ENCODE measurements around the gene PNKD.

DNA sequence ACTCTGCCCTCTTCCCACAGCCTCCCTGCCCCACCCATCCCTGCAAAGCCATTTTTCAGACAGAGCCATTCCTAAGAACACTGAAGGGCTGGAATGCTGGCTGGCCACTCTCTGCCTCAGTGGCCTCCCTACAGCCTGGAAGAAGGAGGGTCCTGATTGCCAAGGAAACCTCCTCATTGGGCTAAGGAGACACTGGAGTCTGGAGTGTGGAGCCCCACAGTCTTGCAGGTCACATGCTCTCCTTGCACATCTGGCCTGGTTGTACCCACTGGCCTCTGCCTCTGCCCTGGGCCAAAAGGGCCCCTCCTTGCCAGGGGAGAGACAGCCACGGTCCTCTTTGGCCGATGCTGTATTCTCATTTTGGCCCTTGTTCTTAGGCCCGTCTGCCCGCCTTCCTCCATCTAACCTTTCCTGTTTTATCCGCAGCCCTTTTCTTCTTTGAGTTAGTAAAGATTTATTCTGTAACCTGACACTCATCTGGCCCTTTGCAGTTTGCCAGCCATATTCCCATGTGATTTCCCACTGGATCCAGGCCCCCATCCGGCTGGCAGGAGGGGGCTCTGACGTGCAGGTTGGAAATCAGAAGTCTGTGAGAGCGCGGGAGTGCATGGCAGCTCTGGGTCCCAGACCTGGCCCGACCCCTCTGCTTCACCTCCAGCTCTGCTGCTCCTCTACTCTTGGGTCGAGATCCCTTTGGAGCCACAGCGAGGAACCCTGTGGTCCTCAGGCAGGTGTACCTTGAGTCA lies 75.3 kb downstream of the PNKD start:
- TF ChIP-seq, protein P1, sequence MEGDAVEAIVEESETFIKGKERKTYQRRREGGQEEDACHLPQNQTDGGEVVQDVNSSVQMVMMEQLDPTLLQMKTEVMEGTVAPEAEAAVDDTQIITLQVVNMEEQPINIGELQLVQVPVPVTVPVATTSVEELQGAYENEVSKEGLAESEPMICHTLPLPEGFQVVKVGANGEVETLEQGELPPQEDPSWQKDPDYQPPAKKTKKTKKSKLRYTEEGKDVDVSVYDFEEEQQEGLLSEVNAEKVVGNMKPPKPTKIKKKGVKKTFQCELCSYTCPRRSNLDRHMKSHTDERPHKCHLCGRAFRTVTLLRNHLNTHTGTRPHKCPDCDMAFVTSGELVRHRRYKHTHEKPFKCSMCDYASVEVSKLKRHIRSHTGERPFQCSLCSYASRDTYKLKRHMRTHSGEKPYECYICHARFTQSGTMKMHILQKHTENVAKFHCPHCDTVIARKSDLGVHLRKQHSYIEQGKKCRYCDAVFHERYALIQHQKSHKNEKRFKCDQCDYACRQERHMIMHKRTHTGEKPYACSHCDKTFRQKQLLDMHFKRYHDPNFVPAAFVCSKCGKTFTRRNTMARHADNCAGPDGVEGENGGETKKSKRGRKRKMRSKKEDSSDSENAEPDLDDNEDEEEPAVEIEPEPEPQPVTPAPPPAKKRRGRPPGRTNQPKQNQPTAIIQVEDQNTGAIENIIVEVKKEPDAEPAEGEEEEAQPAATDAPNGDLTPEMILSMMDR (IDR thresholded peaks at IDR 0.05 in 4 of 5, conservative IDR thresholded peaks at IDR 0.05 in 1 of 5) = no peak
- no peak for TF ChIP-seq POLR2A (IDR thresholded peaks at IDR 0.05)
